HG03565 (cell line): ENCODE data around the gene UBE2V1.
"Not testable (repeated sequence)": the region's sequence is repeated elsewhere in the genome, so short reads cannot be mapped to it uniquely, and the experiment has no call there.

Experiments
- ATAC-seq: cut with Tn5 transposase; IDR thresholded peaks from one replicate; pipeline ENCODE4 v1.9.1; 2021; ENCODE audit warnings: mild to moderate bottlenecking, moderate library complexity; ENCODE audit not compliant: unreplicated experiment

UBE2V1 gene

GRCh38 chr20:50115591-50116367, 2.8 kb upstream of the UBE2V1 start:
- peak; percentile 74 for ATAC-seq

- no peak for ATAC-seq
Measured at GRCh38 chr20:50115041-50115512, 2.1 kb upstream of the UBE2V1 start.

GRCh38 chr20:50113420-50114224, 672 bp upstream of the UBE2V1 start:
- ATAC-seq, result no peak

- ATAC-seq, result no peak
Measured at GRCh38 chr20:50111829-50112495, 988 bp downstream of the UBE2V1 start.

- ATAC-seq, result no peak
Measured at GRCh38 chr20:50111120-50111828, 1.7 kb downstream of the UBE2V1 start.

GRCh38 chr20:50110141-50111047, 2.6 kb downstream of the UBE2V1 start:
- peak; percentile 37 for ATAC-seq

GRCh38 chr20:50108556-50109235, 4.3 kb downstream of the UBE2V1 start:
- no peak for ATAC-seq

- no peak for ATAC-seq
Measured at GRCh38 chr20:50107796-50108331, 5.1 kb downstream of the UBE2V1 start.

GRCh38 chr20:50107086-50107660, 5.8 kb downstream of the UBE2V1 start:
- ATAC-seq, result no peak

- ATAC-seq, result not testable (repeated sequence)
Measured at GRCh38 chr20:50106669-50107068, 6.3 kb downstream of the UBE2V1 start.

GRCh38 chr20:50103464-50104107, 9.4 kb downstream of the UBE2V1 start:
- not testable (repeated sequence) for ATAC-seq

GRCh38 chr20:50102551-50102950, 10.4 kb downstream of the UBE2V1 start:
- ATAC-seq, result not testable (repeated sequence)

- no peak for ATAC-seq
Measured at GRCh38 chr20:50101887-50102286, 11.1 kb downstream of the UBE2V1 start.

GRCh38 chr20:50101281-50101680, 11.7 kb downstream of the UBE2V1 start:
- ATAC-seq, result no peak

GRCh38 chr20:50100552-50100951, 12.4 kb downstream of the UBE2V1 start:
- ATAC-seq, result no peak

- ATAC-seq, result no peak
Measured at GRCh38 chr20:50099565-50099991, 13.4 kb downstream of the UBE2V1 start.

GRCh38 chr20:50099113-50099512, 13.8 kb downstream of the UBE2V1 start:
- no peak for ATAC-seq

GRCh38 chr20:50098259-50098658, 14.7 kb downstream of the UBE2V1 start:
- no peak for ATAC-seq
